SIG-M5 treated with dmso at 0.1 percent for 504 hours (cell line): ENCODE results near the gene ADCY3.
"Not testable (repeated sequence)": the region's sequence is repeated elsewhere in the genome, so short reads cannot be mapped to it uniquely, and the experiment has no call there.

Experiments used
- DNase-seq: peaks from one replicate; lab custom pipeline; 2025; ENCODE audit not compliant: unreplicated experiment; lab: John Stamatoyannopoulos, UW

The ADCY3 gene

DNA sequence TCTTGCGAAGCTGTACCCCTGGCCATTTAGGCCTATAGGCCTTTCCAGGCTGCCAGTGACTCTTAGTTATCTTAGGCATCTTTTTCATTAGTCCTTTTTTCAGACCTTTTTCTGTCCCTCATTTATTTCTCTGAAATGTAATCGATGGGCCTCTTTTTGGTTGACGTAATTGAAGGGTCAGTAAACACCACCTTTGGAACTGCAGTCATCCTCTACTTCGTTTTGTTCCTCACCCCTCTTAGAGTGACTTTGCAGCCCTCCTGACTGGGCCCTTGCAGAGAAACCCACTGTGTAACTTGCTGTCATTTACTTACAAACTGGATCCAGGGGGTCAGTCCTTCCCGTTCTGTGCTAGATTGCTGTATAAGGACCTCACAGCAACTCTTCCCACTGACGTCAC lies 103.6 kb downstream of the ADCY3 start:
- no peak for DNase-seq

DNA sequence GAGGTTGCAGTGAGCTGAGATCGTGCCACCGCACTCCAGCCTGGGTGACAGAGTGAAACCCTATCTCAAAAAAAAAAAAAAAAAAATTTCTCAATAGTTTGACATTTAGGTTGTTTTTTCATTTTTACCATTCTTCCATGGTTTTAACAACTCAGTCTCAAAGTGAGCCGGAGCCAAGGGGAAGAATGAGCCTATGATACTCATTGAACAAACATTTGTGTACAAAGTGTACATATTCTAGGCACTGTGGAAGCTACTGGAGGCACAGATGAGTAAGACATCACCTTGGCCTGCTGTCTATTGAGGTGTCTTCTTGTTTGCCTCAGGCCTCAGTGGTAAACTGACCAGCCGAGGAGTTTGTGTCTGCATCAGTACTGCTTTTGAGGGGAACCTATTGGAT lies 104.9 kb downstream of the ADCY3 start:
- DNase-seq, result no peak

DNA sequence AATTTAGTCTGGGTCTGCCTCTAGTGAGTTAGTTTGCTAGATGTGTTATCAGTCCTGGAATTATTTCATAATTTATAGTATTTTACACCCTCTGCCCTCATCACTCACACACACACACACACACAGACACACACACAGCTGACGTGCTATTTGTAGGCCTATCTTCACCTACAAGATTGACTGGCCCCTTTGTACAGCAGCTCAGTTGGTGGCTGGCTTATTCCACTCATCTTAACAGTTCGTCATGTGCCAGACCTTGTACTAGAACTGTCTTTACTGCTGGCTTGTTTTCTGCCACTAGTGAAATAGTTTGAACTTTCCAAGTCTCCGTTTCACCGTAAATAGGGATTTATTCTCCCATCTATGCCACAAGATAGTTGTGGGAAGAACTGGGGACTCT lies 105.5 kb downstream of the ADCY3 start:
- no peak for DNase-seq

DNA sequence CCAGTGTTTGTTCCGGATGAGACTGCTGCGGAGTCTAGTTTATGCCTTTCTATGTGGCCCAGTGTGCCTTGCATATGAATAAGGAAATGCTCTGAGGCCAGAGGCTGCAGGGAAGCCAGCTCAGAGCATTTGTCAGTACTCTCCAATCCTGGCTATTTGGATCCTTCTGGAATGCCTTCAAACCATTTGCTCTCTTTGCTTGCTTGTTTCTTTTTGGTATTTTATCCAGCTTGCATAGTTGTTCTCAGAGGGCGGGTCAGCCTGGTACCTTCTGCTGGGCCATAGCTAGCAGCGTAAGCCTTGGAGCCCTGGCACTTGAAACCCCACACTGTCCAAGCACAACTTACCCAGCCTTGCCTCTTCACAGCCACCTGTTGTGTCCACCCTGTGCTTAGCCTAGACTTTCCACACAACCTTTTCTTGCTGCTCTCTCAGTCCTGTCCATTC lies 106.3 kb downstream of the ADCY3 start:
- DNase-seq, result no peak

DNA sequence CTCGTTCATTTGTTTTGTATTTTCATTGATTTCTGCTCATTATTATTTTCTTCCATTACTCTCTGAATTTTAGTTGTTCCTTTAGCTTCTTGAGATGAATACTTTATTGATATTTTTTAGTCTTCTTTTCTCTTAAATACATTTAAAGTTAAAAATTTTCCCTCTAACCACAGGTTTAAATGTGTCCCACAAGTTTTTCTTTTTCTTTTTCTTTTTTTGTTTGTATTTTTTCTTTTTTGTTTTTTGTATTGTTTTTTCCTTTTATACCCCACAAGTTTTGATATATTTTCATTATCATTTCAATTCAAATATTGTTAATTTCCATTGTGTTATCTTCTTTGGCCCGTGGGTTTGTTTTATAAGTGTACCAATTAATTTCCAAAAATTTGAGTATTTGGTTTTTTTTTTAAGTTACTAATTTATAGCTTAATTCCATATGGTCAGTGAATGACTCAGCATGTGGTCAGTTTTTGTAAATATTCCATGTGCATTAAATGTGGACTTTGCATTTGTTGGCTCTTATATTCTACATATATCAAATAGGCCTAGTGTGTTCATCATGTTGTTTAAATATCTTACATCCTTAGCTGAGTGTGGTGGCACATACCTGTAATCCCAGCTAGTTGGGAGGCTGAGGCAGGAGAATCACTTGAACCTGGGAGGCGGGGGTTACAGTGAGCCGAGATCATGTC lies 110.6 kb downstream of the ADCY3 start:
- no peak for DNase-seq

DNA sequence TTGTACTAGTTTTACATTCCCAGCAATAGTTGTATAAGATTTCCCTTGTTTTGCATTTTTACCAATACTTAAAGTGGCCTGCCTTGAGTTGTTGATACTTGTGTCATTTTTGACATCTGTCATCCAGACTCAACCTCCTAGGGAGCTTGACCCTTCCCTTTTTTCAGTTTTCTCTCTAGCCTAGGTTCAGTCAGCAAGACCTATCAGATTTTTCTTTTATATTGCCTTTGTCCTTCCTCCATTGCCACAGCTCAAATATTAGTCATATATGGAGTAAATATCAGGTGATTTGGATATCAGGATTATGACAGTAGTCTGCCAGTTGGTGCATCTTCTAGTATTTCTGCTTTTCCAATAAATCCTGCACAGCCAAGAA lies 113.4 kb downstream of the ADCY3 start:
- no peak for DNase-seq

DNA sequence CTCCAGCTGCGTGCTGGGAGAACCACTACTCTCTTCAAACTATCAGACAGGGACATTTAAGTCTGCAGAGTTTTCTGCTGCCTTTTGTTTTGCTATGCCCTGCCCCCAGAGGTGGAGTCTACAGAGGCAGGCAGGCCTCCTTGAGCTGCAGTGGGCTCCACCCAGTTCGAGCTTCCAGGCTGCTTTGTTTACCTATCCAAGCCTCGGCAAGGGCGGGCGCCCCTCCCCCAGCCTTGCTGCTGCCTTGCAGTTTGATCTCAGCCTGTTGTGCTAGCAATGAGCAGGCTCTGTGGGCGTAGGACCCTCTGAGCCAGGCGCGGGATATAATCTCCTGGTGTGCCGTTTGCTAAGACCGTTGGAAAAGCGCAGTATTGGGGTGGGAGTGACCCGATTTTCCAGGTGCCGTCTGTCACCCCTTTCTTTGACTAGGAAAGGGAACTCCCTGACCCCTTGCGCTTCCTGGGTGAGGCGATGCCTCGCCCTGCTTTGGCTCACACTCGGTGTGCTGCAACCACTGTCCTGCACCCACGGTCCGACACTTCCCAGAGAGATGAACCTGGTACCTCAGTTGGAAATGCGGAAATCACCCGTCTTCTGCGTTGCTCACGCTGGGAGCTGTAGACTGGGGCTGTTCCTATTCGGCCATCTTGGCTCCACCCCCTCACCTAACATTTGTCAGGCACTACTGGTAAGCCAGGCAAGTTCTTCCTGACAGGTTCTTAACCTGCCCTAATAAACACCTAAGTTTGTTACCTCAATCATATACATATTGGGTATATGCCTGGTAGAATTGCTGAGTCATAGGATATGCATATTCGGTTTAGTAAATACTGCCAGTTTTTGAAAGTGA lies 114.0 kb downstream of the ADCY3 start:
- not testable (repeated sequence) for DNase-seq

DNA sequence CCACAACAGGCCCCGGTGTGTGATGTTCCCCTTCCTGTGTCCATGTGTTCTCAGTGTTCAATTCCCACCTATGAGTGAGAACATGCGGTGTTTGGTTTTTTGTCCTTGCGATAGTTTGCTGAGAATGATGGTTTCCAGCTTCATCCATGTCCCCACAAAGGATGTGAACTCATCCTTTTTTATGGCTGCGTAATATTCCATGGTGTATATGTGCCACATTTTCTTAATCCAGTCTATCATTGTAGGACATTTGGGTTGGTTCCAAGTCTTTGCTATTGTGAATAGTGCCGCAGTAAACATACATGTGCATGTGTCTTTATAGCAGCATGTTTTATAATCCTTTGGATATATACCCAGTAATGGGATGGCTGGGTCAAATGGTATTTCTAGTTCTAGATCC lies 119.5 kb downstream of the ADCY3 start:
- not testable (repeated sequence) for DNase-seq

DNA sequence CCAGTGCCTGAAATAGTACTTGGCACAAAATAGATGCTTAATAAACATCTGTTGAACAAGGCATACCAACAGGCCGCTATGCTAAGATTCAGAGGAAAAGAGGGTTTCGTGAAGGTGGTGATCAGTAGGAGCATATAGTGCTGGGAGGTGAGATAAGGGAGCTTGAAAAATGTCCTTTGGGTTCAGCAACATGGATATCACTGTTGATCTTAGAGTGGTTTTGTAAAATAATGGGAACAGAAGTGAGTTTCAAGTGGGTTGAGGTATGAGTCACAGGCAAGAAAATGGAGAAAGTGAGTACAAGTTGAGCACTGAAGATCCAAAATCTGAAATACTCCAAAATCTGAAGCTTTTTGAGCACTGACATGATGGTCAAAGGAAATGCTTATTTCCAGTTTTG lies 122.4 kb downstream of the ADCY3 start:
- no peak for DNase-seq

DNA sequence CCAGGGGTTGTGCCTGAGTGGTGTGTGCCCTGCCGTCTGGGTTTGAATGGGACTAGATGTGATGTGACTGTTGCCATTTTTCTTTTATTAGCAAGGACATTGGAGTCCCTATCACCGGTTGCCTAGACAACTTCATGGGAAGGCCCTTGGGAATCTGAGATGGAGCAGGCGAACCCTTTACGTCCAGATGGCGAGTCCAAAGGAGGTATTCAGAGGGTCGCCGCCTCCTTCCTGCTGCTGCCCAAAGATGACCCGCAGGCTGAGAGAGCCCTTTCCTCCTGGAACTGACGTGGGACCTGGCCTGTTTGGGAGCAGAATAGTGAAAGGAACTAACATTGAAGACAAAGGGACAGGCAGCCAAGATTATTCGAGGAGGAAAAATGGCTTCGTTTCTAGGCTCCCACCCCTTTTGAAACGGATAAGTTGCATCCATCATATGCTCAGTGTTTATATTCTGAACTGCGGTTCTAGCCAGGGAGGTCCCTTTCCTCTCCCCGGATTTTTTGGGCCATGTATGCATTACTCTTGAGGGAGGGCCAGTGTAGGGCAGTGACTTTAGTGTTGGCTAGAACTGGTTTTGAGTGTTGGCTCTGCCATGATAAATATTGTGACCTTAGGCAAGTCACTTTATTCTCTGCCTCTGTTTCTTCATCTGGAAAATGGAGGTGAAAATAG lies 126.1 kb downstream of the ADCY3 start:
- peak; percentile 32 for DNase-seq

DNA sequence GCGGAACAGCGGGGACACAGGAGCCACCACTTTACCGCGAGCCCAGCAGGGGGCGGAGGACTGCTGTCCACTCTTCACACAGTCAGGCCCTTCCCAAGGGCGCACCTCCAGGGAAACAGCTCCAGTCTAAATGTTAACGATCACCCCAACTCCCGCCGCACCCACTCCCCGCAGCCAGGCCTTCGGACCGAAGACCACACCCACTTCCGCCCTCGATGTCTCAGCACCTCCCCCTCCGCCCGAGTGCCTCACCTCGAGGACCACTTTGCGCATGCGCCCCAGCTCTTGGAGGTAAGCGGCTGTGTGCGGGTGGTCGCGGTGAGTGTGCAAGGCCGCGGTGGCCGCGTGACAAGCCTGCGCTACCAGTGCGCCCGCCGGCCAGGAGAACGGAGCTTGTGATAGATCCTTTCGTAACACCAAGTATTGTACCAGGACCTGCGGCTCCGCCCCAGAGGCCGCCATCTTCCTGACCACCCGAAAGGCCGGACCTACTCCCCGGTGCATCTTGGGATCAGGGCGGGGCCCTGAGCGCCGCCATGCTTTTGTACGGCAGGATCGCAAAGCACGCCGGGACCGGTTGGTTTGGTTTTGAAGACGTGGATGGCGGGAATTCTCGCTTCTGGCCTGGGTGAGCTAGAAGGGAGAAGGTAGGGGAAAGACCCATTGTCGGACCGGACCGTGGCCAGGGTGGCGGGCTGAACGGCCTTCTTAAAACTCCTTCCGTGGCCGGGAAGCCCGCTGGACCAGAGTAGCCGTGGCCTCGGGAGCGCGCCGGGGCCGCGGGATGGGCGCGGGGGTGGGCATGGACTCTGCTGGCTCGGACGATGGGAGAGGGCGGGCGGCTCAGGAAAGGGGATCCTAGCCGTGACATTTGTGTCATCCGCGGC lies 126.9 kb downstream of the ADCY3 start, which contains the start of the genes CENPO and PTRHD1:
Gene CENPO, plus strand, starts transcription at position 552 of the 887 bp plus-strand sequence. CDS start 495 bp downstream, outside the sequence.
Gene PTRHD1, minus strand, starts transcription at position 518 of the 887 bp plus-strand sequence. Its CDS starts 14 bp downstream, at position 504.
- peak; percentile 96 for DNase-seq

DNA sequence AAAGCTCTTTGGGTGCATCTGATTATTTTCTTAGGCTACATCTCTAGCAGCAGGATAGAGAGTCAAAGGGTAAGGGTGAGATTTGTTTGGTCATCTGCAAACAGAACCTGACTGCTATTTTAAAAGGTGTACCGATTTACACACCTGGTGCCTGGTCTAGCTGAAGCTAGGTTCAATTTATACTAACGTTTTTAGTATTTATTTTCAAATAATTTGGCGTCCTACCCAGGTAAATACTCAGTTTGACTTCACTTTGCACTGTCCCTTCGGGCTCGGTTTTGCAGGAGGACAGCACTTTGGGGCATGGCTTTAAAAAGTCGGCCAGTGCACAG lies 127.5 kb downstream of the ADCY3 start:
- no peak for DNase-seq

DNA sequence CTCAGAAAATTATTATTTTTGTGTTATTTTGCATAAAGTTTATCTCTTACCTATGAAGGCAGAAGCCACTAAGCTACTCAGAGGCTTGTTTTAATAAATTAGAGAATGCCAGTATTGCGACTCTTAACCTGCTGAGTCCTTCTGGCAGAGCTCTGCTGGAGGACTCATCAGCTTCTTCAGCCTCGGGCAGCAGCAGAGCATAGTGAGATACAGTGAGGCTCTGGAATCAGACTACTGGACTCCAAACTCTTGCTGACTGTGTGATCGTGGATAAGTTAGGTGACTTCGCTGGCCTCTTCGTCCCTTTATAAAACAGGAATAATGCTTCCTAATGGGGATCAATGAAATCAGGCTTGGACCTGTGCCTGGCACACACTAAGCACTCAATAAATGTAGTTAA lies 128.6 kb downstream of the ADCY3 start:
- no peak for DNase-seq

DNA sequence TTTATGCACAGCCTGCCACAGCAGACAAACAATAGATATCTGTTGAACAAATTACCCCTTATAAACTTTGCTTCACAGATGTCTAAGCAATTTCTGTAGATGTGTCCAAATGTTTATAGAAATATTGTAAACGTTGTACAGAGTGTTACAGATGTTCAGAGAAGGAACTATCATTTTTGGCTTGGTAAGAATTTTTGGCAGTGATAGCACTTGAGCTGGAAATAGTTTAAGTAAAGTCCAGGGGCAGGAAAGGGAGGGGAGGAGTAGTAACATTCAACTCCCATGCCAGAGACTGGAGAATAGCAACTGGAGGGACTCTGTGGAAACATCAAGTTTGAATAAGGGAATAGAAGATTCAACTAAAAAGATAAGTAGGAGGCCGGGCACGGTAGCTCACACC lies 131.2 kb downstream of the ADCY3 start:
- DNase-seq, result no peak

DNA sequence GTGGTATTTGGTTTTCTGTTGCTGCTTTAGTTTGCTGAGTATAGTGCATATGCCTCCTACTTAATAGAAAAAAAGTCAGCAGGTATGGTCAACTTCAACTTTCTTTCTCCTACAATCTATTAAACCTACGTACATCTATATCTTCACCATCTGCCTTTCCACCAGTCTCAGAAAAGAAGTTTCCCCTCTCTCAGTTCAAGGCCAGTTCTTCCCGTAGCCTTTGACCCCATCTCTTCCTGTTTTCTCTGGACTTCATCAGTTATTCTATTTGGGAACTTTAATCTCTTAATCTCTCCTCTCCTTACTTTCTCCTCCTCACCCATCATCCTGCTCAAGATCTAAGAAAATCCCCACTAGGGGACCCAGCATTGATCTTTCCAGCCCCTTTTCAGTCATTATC lies 132.5 kb downstream of the ADCY3 start:
- DNase-seq, result no peak

DNA sequence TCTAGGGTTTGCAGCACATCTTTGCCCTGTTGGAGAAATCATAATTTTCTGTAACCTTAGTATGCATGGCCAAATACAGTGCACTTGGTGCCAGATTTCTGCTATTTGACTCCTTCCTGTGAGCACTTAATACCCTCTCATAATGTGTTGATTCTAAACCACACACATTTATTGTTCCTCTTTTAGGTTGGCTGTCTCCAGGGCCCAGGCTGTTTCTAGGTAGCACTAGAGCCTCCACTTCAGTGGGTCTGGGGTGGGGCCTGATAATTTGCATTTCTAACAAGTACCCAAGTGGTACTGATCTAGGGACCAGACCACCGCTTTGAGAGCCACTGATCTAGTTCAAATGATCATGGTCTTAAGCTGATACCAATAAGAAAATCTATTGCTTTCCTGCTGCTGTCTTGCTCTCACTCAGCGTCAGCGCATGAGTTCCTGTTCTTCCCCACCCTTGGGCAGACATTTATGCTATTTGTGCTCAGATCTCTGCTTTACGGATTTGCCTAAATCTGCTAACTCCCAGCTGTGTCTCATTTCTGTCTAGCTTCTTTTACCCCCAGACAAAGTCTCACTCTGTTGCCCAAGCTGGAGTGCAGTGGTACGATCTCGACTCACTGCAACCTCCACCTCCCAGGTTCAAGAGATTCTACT lies 134.2 kb downstream of the ADCY3 start:
- DNase-seq, result peak; percentile 20

DNA sequence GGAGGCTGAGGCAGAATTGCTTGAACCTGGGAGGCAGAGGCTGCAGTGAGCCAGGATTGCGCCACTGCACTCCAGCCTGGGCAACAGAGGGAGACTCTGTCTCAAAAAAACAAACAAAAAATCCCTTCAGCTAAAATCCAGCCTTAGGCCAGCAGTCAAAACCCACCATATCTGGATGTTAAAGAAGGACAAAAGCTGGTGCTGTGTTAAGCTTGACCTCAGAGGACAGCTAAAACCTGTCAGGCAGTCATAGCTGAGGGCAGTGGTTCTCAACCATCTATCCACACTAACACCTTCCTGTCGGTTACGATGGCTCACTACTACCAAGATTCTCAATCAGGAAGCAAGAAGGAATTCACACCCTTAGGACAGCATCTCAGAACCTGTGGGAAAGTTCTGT lies 136.4 kb downstream of the ADCY3 start:
- DNase-seq, result no peak

DNA sequence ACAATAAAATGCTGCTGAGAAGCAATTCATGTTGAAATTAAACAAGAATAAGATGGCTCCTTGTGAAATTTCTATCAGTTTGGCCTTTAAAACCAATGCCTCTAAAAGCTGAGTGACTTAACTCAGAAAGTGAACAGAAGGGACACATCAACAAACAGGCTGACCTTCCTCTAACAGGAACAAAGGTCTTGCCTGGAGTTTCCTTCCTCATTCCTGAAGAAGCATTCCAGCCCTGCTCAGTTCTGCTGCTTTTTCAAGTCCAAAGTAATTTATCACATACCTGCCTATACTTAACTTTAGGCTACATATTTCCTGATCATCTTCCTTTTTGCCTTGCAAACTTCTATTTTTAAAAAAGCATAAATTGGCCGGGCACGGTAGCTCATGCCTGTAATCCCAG lies 140.9 kb downstream of the ADCY3 start:
- DNase-seq, result no peak

DNA sequence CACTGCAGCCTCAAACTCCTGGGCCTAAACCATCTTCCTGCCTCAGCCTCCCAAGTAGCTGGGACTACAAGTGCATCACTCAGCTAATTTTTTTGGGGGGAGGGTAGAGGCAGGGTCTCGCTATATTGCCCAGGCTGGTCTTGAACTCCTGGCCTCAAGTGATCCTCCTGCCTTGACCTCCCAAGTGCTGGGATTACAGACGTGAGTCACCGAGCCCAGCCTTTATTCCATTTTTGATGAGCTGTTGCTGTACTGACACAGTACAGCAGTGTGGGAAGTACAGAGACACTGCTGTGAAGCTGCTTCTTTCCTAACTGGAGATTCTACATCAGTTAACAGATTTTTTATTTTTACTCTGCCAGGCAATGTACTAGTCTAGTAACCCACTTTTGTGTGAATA lies 145.7 kb downstream of the ADCY3 start:
- no peak for DNase-seq
